Ectodermal cell (in vitro differentiated cells): ENCODE measurements around the gene ITCH.
A peak's percentile ranks its signal among the peaks of the same experiment; 100 is the strongest.

ENCODE experiments used
- H3K27ac ChIP-seq: 2 replicates; pipeline ENCODE4 v1.7.0; 2013; ENCODE audit warnings: mild to moderate bottlenecking, low read depth, low read length; ENCODE audit not compliant: insufficient read depth, poor library complexity, severe bottlenecking
- H3K27me3 ChIP-seq: 2 replicates; pipeline ENCODE4 v1.7.0; 2013; ENCODE audit warnings: mild to moderate bottlenecking, low read length; ENCODE audit not compliant: insufficient read depth, control insufficient read depth, poor library complexity, severe bottlenecking
- H3K36me3 ChIP-seq: one replicate; pipeline ENCODE4 v1.7.0; 2013; ENCODE audit warnings: low read length; ENCODE audit not compliant: control insufficient read depth, insufficient read depth
- H3K4me1 ChIP-seq: one replicate; pipeline ENCODE4 v1.7.0; 2013; ENCODE audit warnings: low read length; ENCODE audit not compliant: control insufficient read depth, insufficient read depth
- H3K4me3 ChIP-seq: 2 replicates; pipeline ENCODE4 v1.7.0; 2013; ENCODE audit warnings: low read depth, low read length, control low read depth; ENCODE audit not compliant: insufficient read depth
- H3K9me3 ChIP-seq: 2 replicates; pipeline ENCODE4 v1.7.0; 2013; ENCODE audit warnings: mild to moderate bottlenecking, low read length, moderate library complexity; ENCODE audit not compliant: control insufficient read depth
- whole genome bisulfite sequencing, 2 experiments: methylation state at CpG; one replicate each; pipeline ENCODE4 v1.1.7; 2013; ENCODE audit warnings: missing lambda C conversion rate in 2 of 2; 5-methylcytosine and 5-hydroxymethylcytosine counted together

Gene ITCH

DNA sequence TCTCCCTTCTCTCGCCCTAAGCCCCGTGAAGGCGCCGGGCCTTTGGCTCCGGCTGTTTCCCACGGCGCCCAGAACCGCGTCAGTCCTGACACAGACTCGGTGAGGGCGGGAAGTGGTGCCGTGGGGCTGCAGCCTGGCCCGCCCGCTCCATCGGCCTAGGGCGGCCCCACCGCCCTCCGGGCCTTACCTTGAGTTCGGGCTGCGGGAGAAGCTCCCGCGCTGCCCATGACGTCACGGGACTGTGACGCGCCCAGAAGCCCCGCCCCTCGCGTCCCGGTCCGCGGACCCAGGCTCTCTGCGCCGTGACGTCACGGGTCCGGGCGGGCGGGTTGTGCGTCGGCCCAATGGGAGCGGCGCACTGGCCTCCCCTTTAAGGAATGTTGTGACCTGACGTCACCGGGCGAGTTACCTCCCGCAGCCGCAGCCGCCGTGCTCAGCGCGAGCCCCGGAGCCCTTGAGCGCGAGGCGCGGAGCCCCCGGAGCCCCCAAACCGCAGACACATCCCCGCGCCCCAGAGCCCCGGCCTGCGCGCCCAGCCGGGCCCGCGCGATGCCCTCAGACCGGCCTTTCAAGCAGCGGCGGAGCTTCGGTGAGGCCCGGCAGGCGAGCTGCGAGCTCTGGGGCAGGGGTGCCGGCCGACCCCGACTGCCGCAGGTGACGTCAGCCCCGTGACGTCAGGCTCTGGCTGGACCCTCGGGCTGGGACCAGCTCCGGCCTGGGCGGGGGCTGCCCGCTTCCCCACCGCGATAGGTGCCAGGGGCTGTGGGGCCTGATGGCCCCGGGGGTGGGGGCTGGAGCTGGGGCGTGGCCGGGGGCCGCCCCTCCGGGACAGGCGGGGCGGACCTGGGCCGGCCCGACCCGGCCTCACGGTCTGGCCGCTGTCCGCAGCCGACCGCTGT lies 195.5 kb downstream of the ITCH start, which contains the start of gene MAP1LC3A:
Gene MAP1LC3A (plus strand): TSS at position 399 of the 899 bp plus-strand sequence. CDS start 151 bp downstream, at position 550.
- H3K9me3 ChIP-seq: no peaks in the 10 kb centered on the region
- no peaks in the 10 kb centered on the region for H3K36me3 ChIP-seq
- H3K4me1 ChIP-seq: no peaks in the 10 kb centered on the region
- 3 to 4% methylated on average over 103 of the region's 103 CpGs for WGBS, 2 experiments
- peak within 1 kb of the TSS; percentile 52 for H3K4me3 ChIP-seq
- H3K27ac ChIP-seq: peak within 1 kb of the TSS; percentile 60
- H3K27me3 ChIP-seq: peaks cover 10% of the 10 kb centered on the region

DNA sequence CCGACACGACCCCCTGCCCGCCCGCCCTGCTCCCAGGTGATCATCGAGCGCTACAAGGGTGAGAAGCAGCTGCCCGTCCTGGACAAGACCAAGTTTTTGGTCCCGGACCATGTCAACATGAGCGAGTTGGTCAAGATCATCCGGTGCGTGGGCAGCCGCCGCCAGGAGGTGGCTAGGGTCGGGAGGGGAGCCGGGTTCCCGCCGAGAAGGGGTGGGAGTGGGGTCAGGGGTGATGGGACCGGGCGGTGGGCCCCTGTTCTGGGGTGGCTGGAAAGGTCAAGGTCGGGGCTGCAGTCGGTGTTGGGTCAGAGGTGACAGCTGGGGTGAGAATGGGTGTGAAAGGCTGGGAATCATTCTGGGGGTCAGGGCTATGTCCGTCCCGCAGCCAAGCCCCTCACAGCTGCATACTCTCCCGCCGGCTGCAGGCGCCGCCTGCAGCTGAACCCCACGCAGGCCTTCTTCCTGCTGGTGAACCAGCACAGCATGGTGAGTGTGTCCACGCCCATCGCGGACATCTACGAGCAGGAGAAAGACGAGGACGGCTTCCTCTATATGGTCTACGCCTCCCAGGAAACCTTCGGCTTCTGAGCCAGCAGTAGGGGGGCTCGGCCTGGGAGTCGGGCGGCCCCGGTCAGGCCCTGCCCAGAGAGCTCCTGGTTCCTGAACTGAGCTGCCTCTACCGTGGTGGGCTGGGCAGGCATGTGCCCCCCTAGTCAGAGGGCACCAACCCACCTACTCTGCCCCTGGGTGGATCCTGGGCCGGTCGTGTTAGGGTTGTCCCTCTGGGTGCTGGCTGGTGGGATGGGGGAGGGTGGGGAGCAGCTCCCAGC lies 196.5 kb downstream of the ITCH start:
- 70 to 72% methylated on average over 43 of the region's 43 CpGs for WGBS, 2 experiments
- Histone ChIP-seq H3K4me3 (peak overlapping the region; percentile 52), H3K36me3 (no peaks in the 10 kb centered on the region), H3K27ac (no peak overlapping the region), H3K9me3 (no peaks in the 10 kb centered on the region), H3K27me3 (peaks cover 10% of the 10 kb centered on the region), H3K4me1 (no peaks in the 10 kb centered on the region)

DNA sequence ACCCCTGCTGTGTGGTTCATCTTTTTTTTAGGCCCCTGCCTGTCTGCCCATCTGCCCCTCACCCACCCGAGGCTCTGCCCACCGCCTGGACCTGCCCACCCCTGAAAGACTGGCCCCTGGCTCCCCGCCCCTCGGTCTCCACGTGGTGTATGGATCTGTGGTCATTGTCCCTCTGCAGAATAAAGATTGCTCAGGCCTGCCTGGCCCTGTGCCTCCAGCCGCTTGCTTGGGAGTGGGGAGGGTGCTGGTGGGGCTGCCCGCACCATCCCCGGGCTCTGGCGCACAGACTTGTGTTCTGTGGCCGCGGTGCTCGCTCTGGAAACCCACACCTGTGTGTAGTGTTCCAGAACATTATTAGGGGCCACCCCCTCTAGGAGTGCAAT lies 197.1 kb downstream of the ITCH start:
- Histone ChIP-seq H3K4me1 (no peaks in the 10 kb centered on the region), H3K36me3 (no peaks in the 10 kb centered on the region), H3K27ac (no peak overlapping the region), H3K9me3 (no peaks in the 10 kb centered on the region), H3K4me3 (no peak overlapping the region), H3K27me3 (peaks cover 10% of the 10 kb centered on the region)
- WGBS, 2 experiments: 89 to 96% methylated on average over 12 of the region's 12 CpGs

DNA sequence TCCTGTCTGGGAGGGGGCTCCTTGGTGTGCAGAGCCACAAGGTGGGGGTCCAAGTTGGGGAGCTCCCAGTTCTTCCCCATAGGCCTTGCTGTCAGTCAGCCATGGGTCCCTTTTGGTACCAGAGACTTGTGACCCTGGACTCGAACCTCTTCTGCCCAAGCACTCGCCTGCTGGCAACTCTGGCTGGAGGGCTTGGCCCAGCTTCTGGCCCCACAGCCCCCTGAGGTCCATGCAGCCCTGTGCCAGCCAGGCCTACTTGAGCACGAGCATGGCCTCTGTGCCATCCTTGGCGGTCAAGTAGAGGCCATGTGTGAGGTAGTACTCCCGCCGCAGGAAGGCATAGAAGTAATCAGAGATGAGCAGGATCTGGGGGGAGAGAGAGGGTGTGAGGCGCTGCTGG lies 197.5 kb downstream of the ITCH start:
- H3K4me1 ChIP-seq: no peaks in the 10 kb centered on the region
- 93% methylated on average over 7 of the region's 7 CpGs for WGBS, 2 experiments
- H3K27me3 ChIP-seq: peaks cover 10% of the 10 kb centered on the region
- no peaks in the 10 kb centered on the region for H3K36me3 ChIP-seq
- H3K27ac ChIP-seq: no peak overlapping the region
- H3K4me3 ChIP-seq: no peak overlapping the region
- no peaks in the 10 kb centered on the region for H3K9me3 ChIP-seq
